ENCODE measurements around the gene DYNC1LI2. TPM values are rescaled to one million over a fixed set of nuclear protein-coding genes. Genes with fewer than 3 reads are reported as not detected.

DYNC1LI2 gene
- total and polyA plus RNA-seq, 9 of the 15 experiments (the other 6 are each of a cell fraction or from before 2014, with no cell fraction given) = 5.1 to 48.9 (median 38.2) TPM

DNA sequence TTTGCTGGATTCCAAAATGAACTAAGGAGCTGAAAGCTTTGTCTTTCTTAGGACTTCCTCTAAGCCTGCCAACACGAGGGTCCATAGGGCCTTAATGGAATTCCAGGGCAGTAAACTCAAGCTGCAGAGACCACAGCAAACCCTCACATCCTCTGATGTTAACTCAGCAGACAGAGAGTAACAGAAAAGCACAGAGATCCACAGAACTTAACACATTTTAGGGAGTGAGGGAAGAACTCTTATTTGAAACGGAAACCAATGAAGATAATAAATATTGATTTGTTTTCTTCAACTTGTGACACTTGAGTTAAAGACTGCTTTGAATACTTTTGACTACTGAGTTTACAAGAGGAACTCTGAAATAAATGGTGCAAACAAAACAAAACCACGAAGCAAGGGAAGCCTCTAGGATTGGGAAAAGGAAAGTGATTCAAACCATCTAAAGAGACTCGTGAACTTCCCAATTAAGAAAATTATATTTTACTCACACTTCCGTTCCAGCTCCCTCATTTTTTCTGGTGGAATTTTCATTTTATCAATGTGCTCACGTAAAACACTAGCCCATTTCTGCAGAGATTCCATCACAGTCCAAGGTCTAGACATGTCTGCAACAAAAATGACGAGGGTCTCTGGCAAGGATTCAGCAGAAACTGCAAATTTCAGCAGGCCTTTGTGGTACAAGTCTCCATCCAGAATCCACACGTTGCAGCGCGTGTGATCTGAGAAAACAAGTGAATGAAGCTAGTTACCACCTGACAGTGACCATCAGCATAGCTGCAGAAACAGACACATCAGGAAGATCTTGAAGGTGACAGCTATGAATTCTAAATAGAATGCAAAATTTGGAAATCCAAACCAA is 9.2 kb downstream of the DYNC1LI2 start:
- no TSS peak for BruUV-seq (replicated peaks)
- Histone ChIP-seq H3K36me3 (ENCODE audit: control insufficient read depth, insufficient read depth, low read length) (peaks cover 93% of the 10 kb centered on the region), H2AFZ (ENCODE audit: low read depth, low read length) (no peak overlapping the region), H4K20me1 (replicated peaks; ENCODE audit: control insufficient read depth, insufficient read depth, low read length) (no peaks in the 10 kb centered on the region; the same call in 1 of the 2 replicates), H3K9me1 (ENCODE audit: control insufficient read depth, insufficient read depth, low read length) (no peaks in the 10 kb centered on the region), H3K79me2 (ENCODE audit: control insufficient read depth, insufficient read depth, low read length) (peaks cover 47% of the 10 kb centered on the region), H3K27me3 (ENCODE audit: control insufficient read depth in 2 of 2, insufficient read depth in 2 of 2, low read length in 2 of 2) (no peaks in the 10 kb centered on the region), H3K4me3 (no peak overlapping the region), H3K4me1 (replicated peaks in 1 of 2; ENCODE audit: control insufficient read depth in 2 of 2, insufficient read depth in 2 of 2, low read length in 2 of 2) (peaks cover 12 to 24% of the 10 kb centered on the region in 2 experiments; a peak in 4 of 5 replicates), H3K4me2 (ENCODE audit: insufficient read depth, low read length) (no peak overlapping the region; the same call in 1 of the 2 replicates), H3K27ac (ENCODE audit: extremely low read depth, low read depth, low read length) (peak overlapping the region; percentile 59; the same call in 2 of the 3 replicates), H3K9me3 (replicated peaks; ENCODE audit: control insufficient read depth, insufficient read depth, low read depth, low read length) (no peaks in the 10 kb centered on the region), H3K9ac (ENCODE audit: insufficient read depth in 1 of 2, low read depth in 2 of 2, low read length in 2 of 2) (peak overlapping the region in 1 of 2 experiments; percentile 31; a peak in 2 of 4 replicates)
- ChIA-PET POLR2A (interaction anchor here (0.7 to 5.1 kb wide), 5 partner anchors 8 to 125 kb away, joined by 3 to 33 read pairs (median 3); partner anchors contain the start of gene DYNC1LI2), CTCF (ENCODE audit: low intra/inter-chr PET ratio) (interaction anchor here (0.8 kb wide), 1 partner anchor 82 kb away, joined by 3 read pairs; no protein-coding TSS in a partner anchor)
- 68% methylated on average over 10 of the region's 10 CpGs for WGBS (ENCODE audit: insufficient coverage, low coverage, missing lambda C conversion rate)
- ATAC-seq = no peak
- DNase-seq (ENCODE audit: extremely low read depth in 1 of 4, low spot score in 3 of 4) = no peak
- in situ Hi-C loops (cut with MboI) = no loop called here
- FAIRE-seq = no peak
- intact Hi-C loops (cut with micrococcal nuclease) = loop anchor here (5.0 kb wide), 1 partner anchor 80 kb away; no protein-coding TSS in a partner anchor
- TF ChIP-seq TAF1 (IDR thresholded peaks at IDR 0.05; ENCODE audit: control insufficient read depth, extremely low read depth, insufficient read depth, low read length, severe bottlenecking) (no peak), KLF10 (CRISPR knock-in tag; IDR thresholded peaks at IDR 0.05) (no peak), ZNF175 (CRISPR knock-in tag; IDR thresholded peaks at IDR 0.05; ENCODE audit: low read depth) (peak; percentile 56; the same call in 1 of the 2 replicates), NRF1 (conservative IDR thresholded peaks at IDR 0.05 in 1 of 2, IDR thresholded peaks at IDR 0.05 in 1 of 2) (no peak), NR2C1 (IDR thresholded peaks at IDR 0.05) (no peak), NR2C1 (tag; IDR thresholded peaks at IDR 0.05) (no peak), ZNF766 (CRISPR knock-in tag; conservative IDR thresholded peaks at IDR 0.05) (0 out of 2 replicates have a peak, but pooled peaks have one; percentile 14), ZNF184 (CRISPR knock-in tag; IDR thresholded peaks at IDR 0.05) (no peak), ZNF668 (CRISPR knock-in tag; IDR thresholded peaks at IDR 0.05) (0 out of 2 replicates have a peak, but pooled peaks have one; percentile 7), SMARCA4 (IDR thresholded peaks at IDR 0.05) (no peak), NEUROD1 (IDR thresholded peaks at IDR 0.05; ENCODE audit: borderline replicate concordance, low read depth, low read length, partially characterized antibody) (no peak)
- TF ChIP-seq, protein P1, sequence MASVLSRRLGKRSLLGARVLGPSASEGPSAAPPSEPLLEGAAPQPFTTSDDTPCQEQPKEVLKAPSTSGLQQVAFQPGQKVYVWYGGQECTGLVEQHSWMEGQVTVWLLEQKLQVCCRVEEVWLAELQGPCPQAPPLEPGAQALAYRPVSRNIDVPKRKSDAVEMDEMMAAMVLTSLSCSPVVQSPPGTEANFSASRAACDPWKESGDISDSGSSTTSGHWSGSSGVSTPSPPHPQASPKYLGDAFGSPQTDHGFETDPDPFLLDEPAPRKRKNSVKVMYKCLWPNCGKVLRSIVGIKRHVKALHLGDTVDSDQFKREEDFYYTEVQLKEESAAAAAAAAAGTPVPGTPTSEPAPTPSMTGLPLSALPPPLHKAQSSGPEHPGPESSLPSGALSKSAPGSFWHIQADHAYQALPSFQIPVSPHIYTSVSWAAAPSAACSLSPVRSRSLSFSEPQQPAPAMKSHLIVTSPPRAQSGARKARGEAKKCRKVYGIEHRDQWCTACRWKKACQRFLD (CRISPR knock-in tag; IDR thresholded peaks at IDR 0.05) = no peak
- TF ChIP-seq, protein P2, sequence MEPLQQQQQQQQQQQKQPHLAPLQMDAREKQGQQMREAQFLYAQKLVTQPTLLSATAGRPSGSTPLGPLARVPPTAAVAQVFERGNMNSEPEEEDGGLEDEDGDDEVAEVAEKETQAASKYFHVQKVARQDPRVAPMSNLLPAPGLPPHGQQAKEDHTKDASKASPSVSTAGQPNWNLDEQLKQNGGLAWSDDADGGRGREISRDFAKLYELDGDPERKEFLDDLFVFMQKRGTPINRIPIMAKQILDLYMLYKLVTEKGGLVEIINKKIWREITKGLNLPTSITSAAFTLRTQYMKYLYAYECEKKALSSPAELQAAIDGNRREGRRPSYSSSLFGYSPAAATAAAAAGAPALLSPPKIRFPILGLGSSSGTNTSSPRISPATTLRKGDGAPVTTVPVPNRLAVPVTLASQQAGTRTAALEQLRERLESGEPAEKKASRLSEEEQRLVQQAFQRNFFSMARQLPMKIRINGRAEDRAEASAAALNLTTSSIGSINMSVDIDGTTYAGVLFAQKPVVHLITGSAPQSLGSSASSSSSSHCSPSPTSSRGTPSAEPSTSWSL (CRISPR knock-in tag; IDR thresholded peaks at IDR 0.05; ENCODE audit: borderline replicate concordance) = no peak
- TF ChIP-seq, protein P3, sequence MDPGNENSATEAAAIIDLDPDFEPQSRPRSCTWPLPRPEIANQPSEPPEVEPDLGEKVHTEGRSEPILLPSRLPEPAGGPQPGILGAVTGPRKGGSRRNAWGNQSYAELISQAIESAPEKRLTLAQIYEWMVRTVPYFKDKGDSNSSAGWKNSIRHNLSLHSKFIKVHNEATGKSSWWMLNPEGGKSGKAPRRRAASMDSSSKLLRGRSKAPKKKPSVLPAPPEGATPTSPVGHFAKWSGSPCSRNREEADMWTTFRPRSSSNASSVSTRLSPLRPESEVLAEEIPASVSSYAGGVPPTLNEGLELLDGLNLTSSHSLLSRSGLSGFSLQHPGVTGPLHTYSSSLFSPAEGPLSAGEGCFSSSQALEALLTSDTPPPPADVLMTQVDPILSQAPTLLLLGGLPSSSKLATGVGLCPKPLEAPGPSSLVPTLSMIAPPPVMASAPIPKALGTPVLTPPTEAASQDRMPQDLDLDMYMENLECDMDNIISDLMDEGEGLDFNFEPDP (CRISPR knock-in tag; IDR thresholded peaks at IDR 0.05) = no peak
- TF ChIP-seq, protein P4, sequence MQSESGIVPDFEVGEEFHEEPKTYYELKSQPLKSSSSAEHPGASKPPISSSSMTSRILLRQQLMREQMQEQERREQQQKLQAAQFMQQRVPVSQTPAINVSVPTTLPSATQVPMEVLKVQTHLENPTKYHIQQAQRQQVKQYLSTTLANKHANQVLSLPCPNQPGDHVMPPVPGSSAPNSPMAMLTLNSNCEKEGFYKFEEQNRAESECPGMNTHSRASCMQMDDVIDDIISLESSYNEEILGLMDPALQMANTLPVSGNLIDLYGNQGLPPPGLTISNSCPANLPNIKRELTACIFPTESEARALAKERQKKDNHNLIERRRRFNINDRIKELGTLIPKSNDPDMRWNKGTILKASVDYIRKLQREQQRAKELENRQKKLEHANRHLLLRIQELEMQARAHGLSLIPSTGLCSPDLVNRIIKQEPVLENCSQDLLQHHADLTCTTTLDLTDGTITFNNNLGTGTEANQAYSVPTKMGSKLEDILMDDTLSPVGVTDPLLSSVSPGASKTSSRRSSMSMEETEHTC (IDR thresholded peaks at IDR 0.05) = no peak

Measured in K562 (cell line).